ENCODE results near the gene ARRB2. TPM values are rescaled to one million over a fixed set of nuclear protein-coding genes. Genes with fewer than 3 reads are reported as not detected.

Gene ARRB2
- total and polyA plus RNA-seq, 4 donors, result 11.8 to 16.5 (median 13.9) TPM

DNA sequence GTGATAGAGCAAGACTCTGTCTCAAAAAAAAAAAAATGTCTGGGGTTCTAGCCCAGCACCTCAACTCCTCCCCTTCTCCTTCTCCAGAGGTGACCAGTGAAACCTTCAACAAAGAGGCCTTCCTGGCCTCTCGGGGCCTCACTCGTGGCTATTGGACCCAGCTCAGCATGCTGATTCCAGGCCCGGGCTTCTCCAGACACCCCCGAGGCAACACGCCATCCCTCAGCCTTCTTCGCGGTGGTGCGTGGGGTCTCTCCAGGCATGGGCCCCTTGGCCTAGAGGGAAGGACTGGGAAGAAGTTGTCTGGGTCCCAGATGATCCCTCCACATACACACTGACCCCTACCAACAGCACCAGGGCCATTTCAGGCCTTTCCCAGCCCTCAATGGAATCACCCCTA is 32.8 kb downstream of the ARRB2 start:
- 95% methylated on average over 8 of the region's 8 CpGs for WGBS
- Histone ChIP-seq H3K36me3 (ENCODE audit: control insufficient read depth in 4 of 4, insufficient read depth in 3 of 4, low read depth in 1 of 4, low read length in 3 of 4) (no peaks in the 10 kb centered on the region), H3K4me1 (ENCODE audit: control insufficient read depth in 4 of 4, insufficient read depth in 4 of 4, low read length in 3 of 4) (peaks cover 2 to 13% (median 8%) of the 10 kb centered on the region in 4 donors), H3K27me3 (ENCODE audit: control insufficient read depth in 4 of 4, insufficient read depth in 4 of 4, low read length in 3 of 4) (no peaks in the 10 kb centered on the region), H3K4me3 (ENCODE audit: low read depth in 1 of 3, low read length in 3 of 3) (no peak overlapping the region), H3K9ac (ENCODE audit: low read depth in 1 of 2, low read length in 2 of 2) (no peak overlapping the region), H3K27ac (ENCODE audit: low read depth in 1 of 2, low read length in 2 of 2) (no peak overlapping the region), H3K9me3 (ENCODE audit: control insufficient read depth in 4 of 4, low read length in 3 of 4) (no peaks in the 10 kb centered on the region)
- DNase-seq (ENCODE audit: low spot score), result no peak
- TF ChIP-seq HNF4G (IDR thresholded peaks at IDR 0.05) (no peak), FOXA1 (IDR thresholded peaks at IDR 0.05) (no peak), JUND (IDR thresholded peaks at IDR 0.05) (no peak), YY1 (IDR thresholded peaks at IDR 0.05) (no peak), GABPA (IDR thresholded peaks at IDR 0.05 in 1 of 2, conservative IDR thresholded peaks at IDR 0.05 in 1 of 2) (no peak), EGR1 (IDR thresholded peaks at IDR 0.05; ENCODE audit: low read depth in 2 of 2) (no peak), TAF1 (conservative IDR thresholded peaks at IDR 0.05) (no peak), RAD21 (IDR thresholded peaks at IDR 0.05) (no peak), NR2F2 (IDR thresholded peaks at IDR 0.05) (no peak), SP1 (IDR thresholded peaks at IDR 0.05) (no peak), RXRA (IDR thresholded peaks at IDR 0.05) (no peak), HNF4A (conservative IDR thresholded peaks at IDR 0.05) (no peak)
- TF ChIP-seq, protein P1, sequence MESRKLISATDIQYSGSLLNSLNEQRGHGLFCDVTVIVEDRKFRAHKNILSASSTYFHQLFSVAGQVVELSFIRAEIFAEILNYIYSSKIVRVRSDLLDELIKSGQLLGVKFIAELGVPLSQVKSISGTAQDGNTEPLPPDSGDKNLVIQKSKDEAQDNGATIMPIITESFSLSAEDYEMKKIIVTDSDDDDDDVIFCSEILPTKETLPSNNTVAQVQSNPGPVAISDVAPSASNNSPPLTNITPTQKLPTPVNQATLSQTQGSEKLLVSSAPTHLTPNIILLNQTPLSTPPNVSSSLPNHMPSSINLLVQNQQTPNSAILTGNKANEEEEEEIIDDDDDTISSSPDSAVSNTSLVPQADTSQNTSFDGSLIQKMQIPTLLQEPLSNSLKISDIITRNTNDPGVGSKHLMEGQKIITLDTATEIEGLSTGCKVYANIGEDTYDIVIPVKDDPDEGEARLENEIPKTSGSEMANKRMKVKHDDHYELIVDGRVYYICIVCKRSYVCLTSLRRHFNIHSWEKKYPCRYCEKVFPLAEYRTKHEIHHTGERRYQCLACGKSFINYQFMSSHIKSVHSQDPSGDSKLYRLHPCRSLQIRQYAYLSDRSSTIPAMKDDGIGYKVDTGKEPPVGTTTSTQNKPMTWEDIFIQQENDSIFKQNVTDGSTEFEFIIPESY (IDR thresholded peaks at IDR 0.05), result no peak
- TF ChIP-seq, protein P2, sequence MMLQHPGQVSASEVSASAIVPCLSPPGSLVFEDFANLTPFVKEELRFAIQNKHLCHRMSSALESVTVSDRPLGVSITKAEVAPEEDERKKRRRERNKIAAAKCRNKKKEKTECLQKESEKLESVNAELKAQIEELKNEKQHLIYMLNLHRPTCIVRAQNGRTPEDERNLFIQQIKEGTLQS (IDR thresholded peaks at IDR 0.05), result no peak
- TF ChIP-seq, protein P3, sequence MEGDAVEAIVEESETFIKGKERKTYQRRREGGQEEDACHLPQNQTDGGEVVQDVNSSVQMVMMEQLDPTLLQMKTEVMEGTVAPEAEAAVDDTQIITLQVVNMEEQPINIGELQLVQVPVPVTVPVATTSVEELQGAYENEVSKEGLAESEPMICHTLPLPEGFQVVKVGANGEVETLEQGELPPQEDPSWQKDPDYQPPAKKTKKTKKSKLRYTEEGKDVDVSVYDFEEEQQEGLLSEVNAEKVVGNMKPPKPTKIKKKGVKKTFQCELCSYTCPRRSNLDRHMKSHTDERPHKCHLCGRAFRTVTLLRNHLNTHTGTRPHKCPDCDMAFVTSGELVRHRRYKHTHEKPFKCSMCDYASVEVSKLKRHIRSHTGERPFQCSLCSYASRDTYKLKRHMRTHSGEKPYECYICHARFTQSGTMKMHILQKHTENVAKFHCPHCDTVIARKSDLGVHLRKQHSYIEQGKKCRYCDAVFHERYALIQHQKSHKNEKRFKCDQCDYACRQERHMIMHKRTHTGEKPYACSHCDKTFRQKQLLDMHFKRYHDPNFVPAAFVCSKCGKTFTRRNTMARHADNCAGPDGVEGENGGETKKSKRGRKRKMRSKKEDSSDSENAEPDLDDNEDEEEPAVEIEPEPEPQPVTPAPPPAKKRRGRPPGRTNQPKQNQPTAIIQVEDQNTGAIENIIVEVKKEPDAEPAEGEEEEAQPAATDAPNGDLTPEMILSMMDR (IDR thresholded peaks at IDR 0.05; ENCODE audit: low read depth, low read length, missing input control), result no peak
- TF ChIP-seq, protein P4, sequence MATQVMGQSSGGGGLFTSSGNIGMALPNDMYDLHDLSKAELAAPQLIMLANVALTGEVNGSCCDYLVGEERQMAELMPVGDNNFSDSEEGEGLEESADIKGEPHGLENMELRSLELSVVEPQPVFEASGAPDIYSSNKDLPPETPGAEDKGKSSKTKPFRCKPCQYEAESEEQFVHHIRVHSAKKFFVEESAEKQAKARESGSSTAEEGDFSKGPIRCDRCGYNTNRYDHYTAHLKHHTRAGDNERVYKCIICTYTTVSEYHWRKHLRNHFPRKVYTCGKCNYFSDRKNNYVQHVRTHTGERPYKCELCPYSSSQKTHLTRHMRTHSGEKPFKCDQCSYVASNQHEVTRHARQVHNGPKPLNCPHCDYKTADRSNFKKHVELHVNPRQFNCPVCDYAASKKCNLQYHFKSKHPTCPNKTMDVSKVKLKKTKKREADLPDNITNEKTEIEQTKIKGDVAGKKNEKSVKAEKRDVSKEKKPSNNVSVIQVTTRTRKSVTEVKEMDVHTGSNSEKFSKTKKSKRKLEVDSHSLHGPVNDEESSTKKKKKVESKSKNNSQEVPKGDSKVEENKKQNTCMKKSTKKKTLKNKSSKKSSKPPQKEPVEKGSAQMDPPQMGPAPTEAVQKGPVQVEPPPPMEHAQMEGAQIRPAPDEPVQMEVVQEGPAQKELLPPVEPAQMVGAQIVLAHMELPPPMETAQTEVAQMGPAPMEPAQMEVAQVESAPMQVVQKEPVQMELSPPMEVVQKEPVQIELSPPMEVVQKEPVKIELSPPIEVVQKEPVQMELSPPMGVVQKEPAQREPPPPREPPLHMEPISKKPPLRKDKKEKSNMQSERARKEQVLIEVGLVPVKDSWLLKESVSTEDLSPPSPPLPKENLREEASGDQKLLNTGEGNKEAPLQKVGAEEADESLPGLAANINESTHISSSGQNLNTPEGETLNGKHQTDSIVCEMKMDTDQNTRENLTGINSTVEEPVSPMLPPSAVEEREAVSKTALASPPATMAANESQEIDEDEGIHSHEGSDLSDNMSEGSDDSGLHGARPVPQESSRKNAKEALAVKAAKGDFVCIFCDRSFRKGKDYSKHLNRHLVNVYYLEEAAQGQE (IDR thresholded peaks at IDR 0.05), result no peak
- TF ChIP-seq, protein P5, sequence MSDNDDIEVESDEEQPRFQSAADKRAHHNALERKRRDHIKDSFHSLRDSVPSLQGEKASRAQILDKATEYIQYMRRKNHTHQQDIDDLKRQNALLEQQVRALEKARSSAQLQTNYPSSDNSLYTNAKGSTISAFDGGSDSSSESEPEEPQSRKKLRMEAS (IDR thresholded peaks at IDR 0.05), result no peak
